ENCODE data around the gene SLA2. TPM values are rescaled to one million over a fixed set of nuclear protein-coding genes. Genes with fewer than 3 reads are reported as not detected.
"Not testable (repeated sequence)": the region's sequence is repeated elsewhere in the genome, so short reads cannot be mapped to it uniquely, and the experiment has no call there.

The SLA2 gene
- total and polyA plus RNA-seq, 2 experiments from 2014 or later: not detected

DNA sequence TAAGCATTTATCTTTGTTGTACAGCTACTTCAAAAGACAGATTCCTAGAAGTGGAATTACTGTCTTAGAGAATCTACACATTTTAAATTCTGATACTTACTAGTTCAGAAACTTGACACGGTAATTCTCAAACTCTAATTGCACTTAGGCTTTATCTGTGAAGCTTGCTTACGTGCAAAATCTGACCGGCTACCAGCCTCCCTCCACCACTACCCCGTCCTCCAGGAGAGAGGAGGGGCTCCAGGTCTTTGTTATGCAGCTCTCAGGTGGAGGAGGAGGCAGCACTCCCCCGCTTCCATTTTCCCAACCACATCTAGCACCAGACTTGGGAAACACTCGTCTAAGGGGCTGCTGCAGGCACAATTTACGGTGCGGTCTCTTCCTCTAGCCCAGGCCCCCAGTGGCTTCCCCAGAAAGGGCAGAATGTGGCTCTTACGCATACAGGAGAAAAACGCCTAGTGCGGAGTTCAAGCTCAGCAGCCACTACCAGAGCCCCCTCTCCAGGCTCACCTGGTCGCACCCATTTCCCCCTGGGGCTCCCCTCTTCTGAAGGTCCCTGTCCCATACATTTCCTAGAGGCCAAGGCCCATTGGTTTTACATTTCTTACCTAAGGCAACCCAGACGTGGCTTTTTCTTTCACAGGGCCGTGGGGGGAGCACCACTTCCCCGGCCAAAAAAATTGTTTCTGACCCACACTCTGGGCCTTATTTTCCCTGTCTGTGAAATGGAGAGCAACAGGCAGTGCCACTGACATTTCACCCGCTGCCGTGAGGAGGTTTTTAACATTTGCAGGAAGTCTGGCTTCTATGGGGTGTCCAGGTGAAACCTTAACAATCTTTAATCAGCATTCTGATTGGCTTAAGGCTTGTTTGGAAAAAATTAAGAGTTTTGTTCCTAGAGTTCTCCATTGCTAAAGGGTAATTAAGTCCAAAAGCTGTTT is 74.2 kb downstream of the SLA2 start:
- H4K20me1 ChIP-seq (ENCODE audit: insufficient read depth): no peaks in the 10 kb centered on the region
- WGBS, 2 experiments (ENCODE audit: low coverage in 1 of 2, low lambda C conversion rate in 2 of 2, missing lambda C conversion rate in 2 of 2): 90% methylated on average over 17 of the region's 17 CpGs
- no peak overlapping the region for H3K9ac ChIP-seq
- peak overlapping the region; percentile 78; the same call in 1 of the 2 replicates for H2AFZ ChIP-seq
- no peaks in the 10 kb centered on the region for H3K4me1 ChIP-seq (ENCODE audit: insufficient read depth)
- H3K9me2 ChIP-seq (ENCODE audit: insufficient read depth): no peaks in the 10 kb centered on the region
- no peaks in the 10 kb centered on the region for H3K9me3 ChIP-seq (ENCODE audit: low read depth)
- no peak overlapping the region for H3K27ac ChIP-seq
- in situ Hi-C loops (cut with MboI): no loop called here
- no peak overlapping the region for H3K4me3 ChIP-seq
- H3K4me2 ChIP-seq (ENCODE audit: unreplicated experiment): no peak overlapping the region
- TF ChIP-seq EZH2 (IDR thresholded peaks at IDR 0.05; ENCODE audit: insufficient read depth, poor library complexity, severe bottlenecking): no peak
- H3K36me3 ChIP-seq (ENCODE audit: low read depth): no peaks in the 10 kb centered on the region
- 0 out of 2 replicates have a peak, but pooled peaks cover 4% of the 10 kb centered on the region for H3K79me2 ChIP-seq (ENCODE audit: insufficient read depth)
- DNase-seq: no peak
- H3K27me3 ChIP-seq (replicated peaks; ENCODE audit: insufficient read depth): no peaks in the 10 kb centered on the region
- peaks cover 21% of the 10 kb centered on the region for H3F3A ChIP-seq (ENCODE audit: insufficient read depth)

DNA sequence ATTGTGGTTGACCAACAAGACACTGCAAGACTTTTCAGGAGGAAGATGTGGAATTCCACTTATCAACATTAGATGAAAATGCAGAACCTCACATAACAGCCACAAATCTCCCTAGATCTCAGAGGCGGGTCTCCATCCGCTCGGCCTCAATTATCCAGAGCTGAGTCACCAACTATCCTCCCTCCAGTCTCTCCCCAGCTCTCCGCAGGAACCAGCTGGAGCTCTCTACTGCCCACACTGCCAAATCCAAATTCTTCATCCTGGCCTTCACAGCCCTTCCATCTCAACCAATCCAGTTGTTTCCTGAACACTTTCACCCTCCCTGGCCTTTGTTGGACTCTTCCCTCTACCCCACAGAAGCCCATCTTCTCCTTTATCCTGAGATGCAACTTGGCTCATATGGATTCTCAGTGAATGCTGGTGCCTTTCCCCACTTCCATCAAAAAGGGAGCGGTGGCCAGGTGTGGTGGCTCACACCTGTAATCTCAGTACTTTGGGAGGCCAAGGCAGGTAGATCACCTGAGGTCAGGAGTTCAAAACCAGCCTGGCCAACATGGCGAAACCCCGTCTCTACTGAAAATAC is 76.1 kb downstream of the SLA2 start:
- Histone ChIP-seq H3F3A (ENCODE audit: insufficient read depth) (peaks cover 21% of the 10 kb centered on the region), H3K27ac (no peak overlapping the region), H3K27me3 (replicated peaks; ENCODE audit: insufficient read depth) (no peaks in the 10 kb centered on the region), H4K20me1 (ENCODE audit: insufficient read depth) (no peaks in the 10 kb centered on the region), H3K9me3 (ENCODE audit: low read depth) (no peaks in the 10 kb centered on the region), H3K4me3 (no peak overlapping the region), H2AFZ (no peak overlapping the region), H3K9me2 (ENCODE audit: insufficient read depth) (no peaks in the 10 kb centered on the region), H3K36me3 (ENCODE audit: low read depth) (no peaks in the 10 kb centered on the region), H3K4me1 (ENCODE audit: insufficient read depth) (no peaks in the 10 kb centered on the region), H3K9ac (no peak overlapping the region), H3K4me2 (ENCODE audit: unreplicated experiment) (no peak overlapping the region), H3K79me2 (ENCODE audit: insufficient read depth) (no peaks in the 10 kb centered on the region)
- WGBS, 2 experiments (ENCODE audit: low coverage in 1 of 2, low lambda C conversion rate in 2 of 2, missing lambda C conversion rate in 2 of 2): 41 to 46% methylated on average over 7 of the region's 7 CpGs
- in situ Hi-C loops (cut with MboI): no loop called here
- TF ChIP-seq EZH2 (IDR thresholded peaks at IDR 0.05; ENCODE audit: insufficient read depth, poor library complexity, severe bottlenecking) (no peak), EZH2phosphoT487 (IDR thresholded peaks at IDR 0.05; ENCODE audit: insufficient read depth, low read depth) (no peak)
- DNase-seq: peak; percentile 76

GRCh38 chr20:36565520-36565919 is 80.5 kb downstream of the SLA2 start:
- Histone ChIP-seq H3K4me1 (ENCODE audit: insufficient read depth) (no peaks in the 10 kb centered on the region), H3K9me2 (ENCODE audit: insufficient read depth) (no peaks in the 10 kb centered on the region), H3F3A (ENCODE audit: insufficient read depth) (peaks cover 10% of the 10 kb centered on the region; the same call in 1 of the 2 replicates), H3K79me2 (ENCODE audit: insufficient read depth) (no peaks in the 10 kb centered on the region), H3K36me3 (ENCODE audit: low read depth) (no peaks in the 10 kb centered on the region), H2AFZ (no peak overlapping the region), H4K20me1 (ENCODE audit: insufficient read depth) (no peaks in the 10 kb centered on the region), H3K9ac (no peak overlapping the region), H3K9me3 (ENCODE audit: low read depth) (no peaks in the 10 kb centered on the region), H3K27me3 (replicated peaks; ENCODE audit: insufficient read depth) (no peaks in the 10 kb centered on the region), H3K27ac (no peak overlapping the region), H3K4me2 (ENCODE audit: unreplicated experiment) (no peak overlapping the region), H3K4me3 (no peak overlapping the region)
- TF ChIP-seq EZH2 (IDR thresholded peaks at IDR 0.05; ENCODE audit: insufficient read depth, poor library complexity, severe bottlenecking) (no peak), EZH2phosphoT487 (IDR thresholded peaks at IDR 0.05; ENCODE audit: insufficient read depth, low read depth) (no peak)
- in situ Hi-C loops (cut with MboI): no loop called here
- 74 to 84% methylated on average over 3 of the region's 3 CpGs for WGBS, 2 experiments (ENCODE audit: low coverage in 1 of 2, low lambda C conversion rate in 2 of 2, missing lambda C conversion rate in 2 of 2)
- no peak for DNase-seq

GRCh38 chr20:36564726-36565121 is 81.3 kb downstream of the SLA2 start:
- H3K36me3 ChIP-seq (ENCODE audit: low read depth); H4K20me1 ChIP-seq (ENCODE audit: insufficient read depth); H3K4me1 ChIP-seq (ENCODE audit: insufficient read depth); H3K79me2 ChIP-seq (ENCODE audit: insufficient read depth); H3K4me2 ChIP-seq (ENCODE audit: unreplicated experiment); H3K9me3 ChIP-seq (ENCODE audit: low read depth); H3K4me3 ChIP-seq; H2AFZ ChIP-seq; H3K9me2 ChIP-seq (ENCODE audit: insufficient read depth); DNase-seq; H3K27me3 ChIP-seq (replicated peaks; ENCODE audit: insufficient read depth); H3F3A ChIP-seq (ENCODE audit: insufficient read depth); H3K9ac ChIP-seq; in situ Hi-C loops (cut with MboI); H3K27ac ChIP-seq: not testable (repeated sequence)
- 75 to 80% methylated on average over 3 to 6 of the region's 6 CpGs for WGBS, 2 experiments (ENCODE audit: low coverage in 1 of 2, low lambda C conversion rate in 2 of 2, missing lambda C conversion rate in 2 of 2)

DNA sequence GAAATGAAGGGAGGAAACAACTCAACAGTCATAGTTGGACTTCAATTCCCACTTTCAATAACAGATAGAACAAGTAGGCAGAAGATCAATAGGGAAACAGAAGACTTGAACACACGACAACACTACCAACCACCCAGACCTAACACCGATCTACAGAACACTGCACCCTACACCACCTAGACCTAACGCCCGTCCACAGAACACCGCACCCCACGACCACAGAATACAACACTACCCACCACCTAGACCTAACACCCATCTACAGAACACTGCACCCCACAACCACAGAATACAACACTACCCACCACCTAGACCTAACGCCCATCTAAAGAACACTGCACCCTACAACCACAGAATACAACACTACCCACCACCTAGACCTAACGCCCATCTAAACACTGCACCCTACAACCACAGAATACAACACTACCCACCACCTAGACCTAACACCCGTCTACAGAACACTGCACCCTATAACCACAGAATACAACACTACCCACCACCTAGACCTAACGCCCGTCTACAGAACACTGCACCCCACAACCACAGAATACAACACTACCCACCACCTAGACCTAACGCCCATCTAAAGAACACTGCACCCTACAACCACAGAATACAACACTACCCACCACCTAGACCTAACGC is 81.8 kb downstream of the SLA2 start:
- H3K4me2 ChIP-seq (ENCODE audit: unreplicated experiment); DNase-seq; H3K79me2 ChIP-seq (ENCODE audit: insufficient read depth); H3F3A ChIP-seq (ENCODE audit: insufficient read depth); H3K9ac ChIP-seq; in situ Hi-C loops (cut with MboI); H2AFZ ChIP-seq; H3K4me1 ChIP-seq (ENCODE audit: insufficient read depth); H3K9me3 ChIP-seq (ENCODE audit: low read depth); H3K27ac ChIP-seq; H4K20me1 ChIP-seq (ENCODE audit: insufficient read depth); H3K27me3 ChIP-seq (replicated peaks; ENCODE audit: insufficient read depth); H3K36me3 ChIP-seq (ENCODE audit: low read depth); H3K4me3 ChIP-seq; H3K9me2 ChIP-seq (ENCODE audit: insufficient read depth): not testable (repeated sequence)
- WGBS, 2 experiments (ENCODE audit: low coverage in 1 of 2, low lambda C conversion rate in 2 of 2, missing lambda C conversion rate in 2 of 2): 71 to 76% methylated on average over 11 to 13 of the region's 13 CpGs

All from GM23248 (cell line).